Endothelial cell of umbilical vein (primary cell): ENCODE results near the gene FTSJ3. TPM values are rescaled to one million over a fixed set of nuclear protein-coding genes. Genes with fewer than 3 reads are reported as not detected.

Experiments used
- BruUV-seq: library from RNA; stranded (reverse); fragments of 400-500 nt; replicated peaks from 2 replicates; lab custom pipeline; 2021; lab: Mats Ljungman, UMichigan
- CTCF ChIA-PET: fragments of 300-600, 350-600 bp; sonication (Branson Sonifier 250); formaldehyde crosslinking; loops from one replicate; lab custom pipeline; 2021; ENCODE audit warnings: antibody characterized with exemption, inconsistent platforms; lab: Charles Lee
- POLR2A ChIA-PET: fragments of 300-600, 350-600 bp; sonication (Branson Sonifier 250); formaldehyde crosslinking; loops from one replicate; lab custom pipeline; 2021; ENCODE audit warnings: antibody characterized with exemption, inconsistent platforms; lab: Charles Lee
- DNase-seq: peaks from one replicate; pipeline ENCODE4 v3.0.0-alpha.2; 2011; ENCODE audit warnings: low read depth, low spot score
- FAIRE-seq: peaks from 2 replicates; lab custom pipeline; 2011; peaks lifted over from hg19 to GRCh38; lab: Jason Lieb, UNC
- H2AFZ ChIP-seq: 2 replicates; pipeline ENCODE4 v1.6.0; 2012; ENCODE audit warnings: low read depth, low read length, control low read depth, inconsistent platforms
- H3K27ac ChIP-seq: 2 replicates; pipeline ENCODE4 v1.5.1; 2011; ENCODE audit warnings: low read depth, mild to moderate bottlenecking, control low read depth, low read length, moderate library complexity; ENCODE audit not compliant: insufficient read depth
- H3K27me3 ChIP-seq, 2 experiments: 2 replicates each; pipeline versions ENCODE4 v1.6.0 to v1.6.1; 2011; ENCODE audit warnings: low read length in 2 of 2, mixed read lengths in 1 of 2; ENCODE audit not compliant: control insufficient read depth in 2 of 2, insufficient read depth in 2 of 2
- H3K36me3 ChIP-seq, 2 experiments: 2 replicates in 1 of 2; 3 replicates in 1 of 2; pipeline ENCODE4 v1.5.1; 2011; ENCODE audit warnings: low read length in 2 of 2, mild to moderate bottlenecking in 1 of 2, moderate library complexity in 1 of 2; ENCODE audit not compliant: control insufficient read depth in 2 of 2, insufficient read depth in 2 of 2; ENCODE audit errors: extremely low read depth in 1 of 2
- H3K4me1 ChIP-seq: 3 replicates; pipeline ENCODE4 v1.5.1; 2011; ENCODE audit warnings: mild to moderate bottlenecking, low read length; ENCODE audit not compliant: control insufficient read depth, insufficient read depth; ENCODE audit errors: extremely low read depth
- H3K4me2 ChIP-seq: 2 replicates; pipeline ENCODE4 v1.6.1; 2011; ENCODE audit warnings: low read length, control low read depth, mixed read lengths; ENCODE audit not compliant: insufficient read depth
- H3K4me3 ChIP-seq, 3 experiments: fragments of 200-600 bp in 1 of 3; sonication (generic), shearing (Covaris generic) in 1 of 3; replicated peaks in 1 of 3; 2 replicates each; pipeline ENCODE4 v1.5.1; 2011 to 2016; ENCODE audit warnings: control low read depth in 3 of 3, low read length in 3 of 3, mild to moderate bottlenecking in 2 of 3, inconsistent platforms in 1 of 3, low read depth in 1 of 3, moderate library complexity in 1 of 3; ENCODE audit not compliant: insufficient read depth in 1 of 3
- H3K79me2 ChIP-seq: 2 replicates; pipeline ENCODE4 v1.6.0; 2012; ENCODE audit warnings: low read length, inconsistent platforms; ENCODE audit not compliant: control insufficient read depth, insufficient read depth
- H3K9ac ChIP-seq: replicated peaks from 2 replicates; pipeline ENCODE3; 2011; ENCODE audit warnings: low read length, control low read depth; ENCODE audit not compliant: insufficient read depth; ENCODE audit errors: extremely low read depth
- H3K9me1 ChIP-seq: replicated peaks from 3 replicates; pipeline ENCODE4 v1.6.0; 2011; ENCODE audit warnings: mild to moderate bottlenecking, low read length; ENCODE audit not compliant: control insufficient read depth, insufficient read depth; ENCODE audit errors: extremely low read depth
- H3K9me3 ChIP-seq: replicated peaks from 2 replicates; pipeline ENCODE4 v1.5.1; 2012; ENCODE audit warnings: low read length, inconsistent platforms; ENCODE audit not compliant: control insufficient read depth, insufficient read depth
- H4K20me1 ChIP-seq: replicated peaks from 2 replicates; pipeline ENCODE3; 2011; ENCODE audit warnings: mild to moderate bottlenecking, low read length; ENCODE audit not compliant: control insufficient read depth, insufficient read depth; ENCODE audit errors: extremely low read depth
- EZH2 ChIP-seq: IDR thresholded peaks from 2 replicates; pipeline ENCODE4 v1.6.1; 2012; ENCODE audit warnings: borderline replicate concordance, low read depth, mild to moderate bottlenecking, moderate library complexity, low read length, inconsistent platforms; ENCODE audit not compliant: severe bottlenecking
- FOS ChIP-seq: IDR thresholded peaks from 2 replicates; pipeline ENCODE4 v1.6.1; 2011; ENCODE audit warnings: mild to moderate bottlenecking, low read length, moderate library complexity, borderline replicate concordance; ENCODE audit not compliant: insufficient read depth
- GATA2 ChIP-seq: IDR thresholded peaks from 2 replicates; pipeline ENCODE4 v1.7.0; 2011; ENCODE audit warnings: low read depth, mild to moderate bottlenecking, moderate library complexity, mixed read lengths, low read length; ENCODE audit not compliant: insufficient read length, insufficient read depth
- JUN ChIP-seq: IDR thresholded peaks from 2 replicates; pipeline ENCODE4 v1.6.1; 2011; ENCODE audit warnings: borderline replicate concordance, low read depth; ENCODE audit not compliant: insufficient read length, insufficient read depth
- MYC ChIP-seq: IDR thresholded peaks from one replicate; pipeline ENCODE4 v1.6.1; 2011; ENCODE audit warnings: mild to moderate bottlenecking, low read depth, low read length
- POLR2A ChIP-seq: IDR thresholded peaks from 2 replicates; pipeline ENCODE4 v1.6.1; 2012; ENCODE audit warnings: low read depth, mild to moderate bottlenecking, control low read depth, low read length
- POLR2AphosphoS5 ChIP-seq: IDR thresholded peaks from 2 replicates; pipeline ENCODE4 v1.6.1; 2012; ENCODE audit warnings: low read depth, mild to moderate bottlenecking, control low read depth, low read length, moderate library complexity; ENCODE audit not compliant: insufficient read depth
- dilution Hi-C: fragments of 300-500 bp; cut with MboI; formaldehyde crosslinking; loops from one replicate; pipeline ENCODE4 v1.15.0; 2019; ENCODE audit warnings: low sequenced_read_pairs; ENCODE audit not compliant: extremely low pct_ligation_motif_present
- intact Hi-C: fragments of 100-400 bp; cut with micrococcal nuclease; formaldehyde crosslinking; loops from one replicate; pipeline ENCODE4 v1.10.0; 2022
- polyA plus RNA-seq, 4 experiments: library from polyadenylated mRNA; depleted of rRNA in 3 of 4; stranded (reverse) in 3 of 4; unstranded in 1 of 4; fragments of >200 nt; gene quantifications; 2 replicates each; pipeline versions ENCODE4 v1.2.1 to v1.2.3, GENCODE V29; 2011 to 2012; ENCODE audit warnings: missing spikeins in 1 of 4
- total RNA-seq: library from RNA; stranded (reverse); gene quantifications from 2 replicates; pipeline ENCODE4 v1.2.3, GENCODE V29; 2021
- TF ChIP-seq, protein P1 (sequence below), 2 donors: IDR thresholded peaks; 1 replicate in 1 of 2; 2 replicates in 1 of 2; pipeline ENCODE4 v1.5.1; 2011; ENCODE audit warnings: low read length in 2 of 2, mild to moderate bottlenecking in 2 of 2, moderate library complexity in 2 of 2, control low read depth in 1 of 2, inconsistent platforms in 1 of 2, low read depth in 1 of 2; ENCODE audit not compliant: insufficient read depth in 1 of 2; ENCODE audit errors: extremely low read depth in 1 of 2
- TF ChIP-seq, protein P2 (sequence below): IDR thresholded peaks from 2 replicates; pipeline ENCODE4 v1.6.1; 2011; ENCODE audit not compliant: insufficient read depth, insufficient read length

Gene FTSJ3
- total and polyA plus RNA-seq, 2 donors (not counting 3 experiments of a cell fraction or from before 2014, with no cell fraction given), result 42.1 to 60.2 TPM

GRCh38 chr17:63819131-63819530, 8.3 kb downstream of the FTSJ3 start:
- POLR2A ChIA-PET, result no interaction called here
- peaks cover 7% of the 10 kb centered on the region for H3K79me2 ChIP-seq

More at GRCh38 chr17:63819131-63819530, 8.3 kb downstream of the FTSJ3 start:
- dilution Hi-C loops, result no loop called here
- H3K9me3 ChIP-seq, result no peaks in the 10 kb centered on the region
- no TSS peak for BruUV-seq
- no peaks in the 10 kb centered on the region for H3K9me1 ChIP-seq
- no peak for DNase-seq
- H3K36me3 ChIP-seq, result peaks cover 66 to 70% of the 10 kb centered on the region in 2 experiments
- TF ChIP-seq, protein P1, sequence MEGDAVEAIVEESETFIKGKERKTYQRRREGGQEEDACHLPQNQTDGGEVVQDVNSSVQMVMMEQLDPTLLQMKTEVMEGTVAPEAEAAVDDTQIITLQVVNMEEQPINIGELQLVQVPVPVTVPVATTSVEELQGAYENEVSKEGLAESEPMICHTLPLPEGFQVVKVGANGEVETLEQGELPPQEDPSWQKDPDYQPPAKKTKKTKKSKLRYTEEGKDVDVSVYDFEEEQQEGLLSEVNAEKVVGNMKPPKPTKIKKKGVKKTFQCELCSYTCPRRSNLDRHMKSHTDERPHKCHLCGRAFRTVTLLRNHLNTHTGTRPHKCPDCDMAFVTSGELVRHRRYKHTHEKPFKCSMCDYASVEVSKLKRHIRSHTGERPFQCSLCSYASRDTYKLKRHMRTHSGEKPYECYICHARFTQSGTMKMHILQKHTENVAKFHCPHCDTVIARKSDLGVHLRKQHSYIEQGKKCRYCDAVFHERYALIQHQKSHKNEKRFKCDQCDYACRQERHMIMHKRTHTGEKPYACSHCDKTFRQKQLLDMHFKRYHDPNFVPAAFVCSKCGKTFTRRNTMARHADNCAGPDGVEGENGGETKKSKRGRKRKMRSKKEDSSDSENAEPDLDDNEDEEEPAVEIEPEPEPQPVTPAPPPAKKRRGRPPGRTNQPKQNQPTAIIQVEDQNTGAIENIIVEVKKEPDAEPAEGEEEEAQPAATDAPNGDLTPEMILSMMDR (IDR thresholded peaks at IDR 0.05; ENCODE audit: extremely low read depth in 1 of 2, insufficient read depth in 1 of 2, low read depth in 1 of 2, low read length in 2 of 2), result no peak
- TF ChIP-seq POLR2AphosphoS5 (no peak), FOS (no peak), MYC (no peak), EZH2 (no peak), POLR2A (no peak), GATA2 (no peak), JUN (no peak)
- TF ChIP-seq, protein P2, sequence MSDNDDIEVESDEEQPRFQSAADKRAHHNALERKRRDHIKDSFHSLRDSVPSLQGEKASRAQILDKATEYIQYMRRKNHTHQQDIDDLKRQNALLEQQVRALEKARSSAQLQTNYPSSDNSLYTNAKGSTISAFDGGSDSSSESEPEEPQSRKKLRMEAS, result no peak
- no peak overlapping the region for H3K9ac ChIP-seq
- no peak overlapping the region for H2AFZ ChIP-seq
- H3K27me3 ChIP-seq, result no peaks in the 10 kb centered on the region
- no peaks in the 10 kb centered on the region for H3K4me1 ChIP-seq
- H4K20me1 ChIP-seq, result no peaks in the 10 kb centered on the region
- FAIRE-seq, result no peak
- no peak overlapping the region for H3K4me2 ChIP-seq
- intact Hi-C loops, result no loop called here
- no peak overlapping the region for H3K27ac ChIP-seq
- CTCF ChIA-PET, result interaction anchor here (0.7 kb wide), 1 partner anchor 68 kb away, joined by 3 read pairs; no protein-coding TSS in a partner anchor
- no peak overlapping the region for H3K4me3 ChIP-seq
